Myometrial cell (primary cell): ENCODE data around the gene C1orf122. TPM values are rescaled to one million over a fixed set of nuclear protein-coding genes. Genes with fewer than 3 reads are reported as not detected.

ENCODE experiments used
- total RNA-seq: library from RNA; depleted of rRNA; stranded (reverse); fragments of >200 nt; gene quantifications from 2 replicates; pipeline ENCODE4 v1.2.3, GENCODE V29; 2015

Gene C1orf122
- total RNA-seq, result 61.5 and 91.7 TPM in 2 replicates

DNA sequence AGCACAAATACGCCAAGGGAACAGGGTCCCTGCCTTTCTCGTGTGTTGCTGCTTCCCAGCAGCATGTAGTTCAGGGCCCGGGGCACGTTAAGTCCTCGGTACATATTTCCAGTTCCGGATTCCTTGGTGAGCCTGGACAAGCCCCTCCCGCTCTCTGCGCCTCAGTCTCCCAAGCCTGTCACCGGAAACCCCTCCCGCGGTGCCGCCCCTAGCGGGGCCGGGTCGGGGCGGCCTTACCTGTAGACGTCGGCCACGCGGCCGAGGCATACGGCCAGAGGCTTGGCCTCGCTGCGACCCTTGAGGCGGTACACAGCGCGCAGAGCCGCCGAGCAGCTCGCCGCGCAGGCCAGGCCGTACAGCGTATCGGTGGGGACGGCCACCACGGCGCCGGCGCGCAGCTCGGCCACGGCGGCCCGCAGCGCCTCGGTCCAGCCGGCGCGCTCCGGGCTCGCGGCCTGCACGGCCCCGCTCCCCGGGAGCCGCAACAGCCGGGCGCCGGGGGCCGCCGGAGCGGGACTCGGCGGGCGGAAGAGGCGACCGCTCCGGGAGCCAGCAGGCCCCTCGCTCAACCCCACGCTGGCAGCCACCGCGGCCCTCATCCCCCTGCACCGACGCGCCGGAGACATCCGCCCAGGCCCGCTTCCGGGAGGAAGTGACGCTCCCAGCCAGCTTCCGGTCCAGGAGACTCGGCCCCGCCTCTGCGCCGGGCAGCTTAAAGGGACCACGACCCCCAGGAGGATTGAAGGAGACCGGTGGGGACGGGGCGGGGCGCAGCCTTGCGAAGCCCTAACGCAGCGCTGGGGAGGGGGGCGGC, at the start of gene C1orf122, which contains the start of gene YRDC:
TSS of gene C1orf122 (plus strand) at position 236 of the 814 bp plus-strand sequence. CDS start 615 bp downstream, outside the sequence.
TSS of gene YRDC (minus strand) at position 654 of the 814 bp plus-strand sequence. CDS start at position 626, 28 bp downstream.

DNA sequence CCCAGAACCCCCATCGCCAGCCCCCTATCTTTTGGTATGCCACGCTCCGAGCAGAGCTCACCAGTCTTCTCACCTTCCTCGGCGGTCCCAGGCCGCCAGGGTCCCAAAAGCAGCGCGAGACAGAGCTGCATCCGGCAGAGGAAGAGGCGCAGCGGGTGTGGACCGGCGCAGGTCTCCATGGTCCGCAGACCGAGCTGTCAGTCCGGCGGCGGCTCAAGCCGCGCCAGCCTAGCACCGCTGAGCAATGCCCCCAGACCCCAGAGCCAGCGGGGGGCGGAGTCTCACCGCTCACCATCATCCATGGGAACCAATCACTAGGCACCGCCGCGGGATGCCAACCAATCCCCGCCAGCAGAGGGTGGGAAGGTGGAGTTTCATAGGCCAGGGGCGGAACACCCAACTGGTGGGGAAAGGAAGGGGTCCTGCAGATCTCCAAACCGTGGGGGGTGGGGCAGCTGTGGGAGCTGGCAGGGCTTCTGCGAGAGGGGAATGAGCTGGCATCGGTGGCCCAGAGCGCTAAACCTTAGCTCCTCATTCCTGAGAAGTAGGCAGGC, 42.6 kb upstream of the C1orf122 start, which contains the start of gene EPHA10:
TSS of gene EPHA10 (minus strand) at position 233 of the 554 bp plus-strand sequence. CDS start at position 179, 54 bp downstream.

DNA sequence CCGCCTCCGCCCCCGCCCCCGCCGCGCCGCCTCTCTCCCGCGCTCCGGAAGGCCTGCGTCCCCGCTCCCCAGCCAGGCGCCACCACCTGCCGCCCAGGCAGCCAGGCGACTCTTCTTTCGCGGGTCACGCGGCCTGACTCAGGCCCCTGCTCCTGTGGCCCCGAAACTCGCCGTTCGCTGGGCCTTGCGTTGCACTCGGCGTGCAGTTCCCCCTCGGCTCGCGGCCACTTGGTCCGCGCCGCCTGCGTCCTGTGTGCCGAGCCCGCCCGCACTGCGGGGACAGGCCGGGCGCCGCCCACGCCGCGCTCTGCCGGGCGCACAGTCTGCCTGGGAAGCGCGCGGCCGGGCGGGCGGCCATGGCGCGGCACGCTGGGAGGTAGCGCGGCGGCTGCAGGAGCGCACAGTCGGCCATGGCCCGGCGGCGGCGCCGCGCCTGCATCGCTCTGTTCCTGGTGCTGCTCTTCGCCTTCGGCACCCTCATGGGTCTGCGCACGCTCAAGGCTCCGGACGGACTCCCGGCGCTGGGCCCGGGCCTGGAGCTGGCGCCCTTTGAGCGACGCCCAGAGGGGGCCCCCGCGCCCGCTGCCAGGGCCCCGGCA, 13.7 kb upstream of the C1orf122 start, which contains the start of gene MANEAL:
TSS of gene MANEAL (plus strand) at position 75 of the 599 bp plus-strand sequence. CDS start at position 411, 336 bp downstream.

Other genes with a start within 250 kb of the C1orf122 start
- 28.5 and 38.3 TPM in 2 replicates for gene GNL2, start 211.9 kb upstream of the C1orf122 start, total RNA-seq
- gene RSPO1, start 172.9 kb upstream of the C1orf122 start, total RNA-seq, result 0.18 TPM in 1 of 2 replicates, not detected in the other
- gene CDCA8, start 115.3 kb upstream of the C1orf122 start, total RNA-seq, result 23.4 and 31.4 TPM in 2 replicates
- gene EPHA10, start 42.7 kb upstream of the C1orf122 start, total RNA-seq, result not detected in 2 replicates
- 0.35 TPM in 1 of 2 replicates, not detected in the other for gene MANEAL, start 13.9 kb upstream of the C1orf122 start, total RNA-seq
- 17.0 and 18.3 TPM in 2 replicates for gene YRDC, start 418 bp downstream of the C1orf122 start, total RNA-seq
- gene MTF1, start 51.8 kb downstream of the C1orf122 start, total RNA-seq, result 1.7 and 1.8 TPM in 2 replicates
- 19.7 and 21.9 TPM in 2 replicates for gene INPP5B, start 139.3 kb downstream of the C1orf122 start, total RNA-seq
- 54.2 and 72.1 TPM in 2 replicates for gene SF3A3, start 182.2 kb downstream of the C1orf122 start, total RNA-seq
- 55.3 and 59.4 TPM in 2 replicates for gene FHL3, start 197.7 kb downstream of the C1orf122 start, total RNA-seq
- gene UTP11, start 204.9 kb downstream of the C1orf122 start, total RNA-seq, result 37.2 and 48.9 TPM in 2 replicates
- gene POU3F1, start 239.0 kb downstream of the C1orf122 start, total RNA-seq, result not detected in 2 replicates